ENCODE data around the gene PPP5C.

DNA sequence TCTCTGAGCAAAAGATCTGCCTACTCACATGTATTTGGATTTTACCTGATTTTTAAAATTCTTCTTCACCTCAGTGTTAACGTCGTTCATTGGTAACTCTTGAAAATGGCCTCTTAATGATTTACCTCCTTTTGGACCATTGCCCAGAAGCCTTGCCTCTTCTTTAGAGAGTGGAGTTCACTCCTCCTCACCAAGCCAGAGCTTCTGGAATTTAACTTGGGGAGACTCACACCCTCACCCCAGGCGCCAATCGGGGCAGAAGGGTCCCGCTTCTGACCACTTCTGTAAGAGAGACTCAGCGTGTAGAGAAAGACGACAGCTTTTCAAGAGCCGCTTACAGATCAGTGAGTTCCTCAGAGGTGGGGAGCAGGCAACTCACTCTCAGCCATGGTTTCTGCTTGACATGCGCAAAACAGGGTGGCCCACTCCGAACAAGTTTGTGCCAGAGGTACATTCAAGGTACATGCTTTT is 79.2 kb downstream of the PPP5C start:
- TF ChIP-seq GATA3 (IDR thresholded peaks at IDR 0.05; ENCODE audit: low read depth, low read length), result no peak
- TF ChIP-seq GATA2 (IDR thresholded peaks at IDR 0.05; ENCODE audit: low read depth, low read length), result no peak
